GM18526 (cell line): ENCODE measurements around the gene FOXA3.

Experiments
- POLR2A ChIP-seq: IDR thresholded peaks from 3 replicates; pipeline ENCODE4 v1.6.1; 2011; ENCODE audit not compliant: insufficient read length; ENCODE audit errors: extremely low read depth

Gene FOXA3

GRCh38 chr19:45825263-45825605 lies 38.9 kb upstream of the FOXA3 start:
- no peak for TF ChIP-seq POLR2A

GRCh38 chr19:45825917-45826893 lies 37.9 kb upstream of the FOXA3 start:
- no peak for TF ChIP-seq POLR2A

GRCh38 chr19:45826934-45827333 lies 37.2 kb upstream of the FOXA3 start:
- TF ChIP-seq POLR2A: no peak

DNA sequence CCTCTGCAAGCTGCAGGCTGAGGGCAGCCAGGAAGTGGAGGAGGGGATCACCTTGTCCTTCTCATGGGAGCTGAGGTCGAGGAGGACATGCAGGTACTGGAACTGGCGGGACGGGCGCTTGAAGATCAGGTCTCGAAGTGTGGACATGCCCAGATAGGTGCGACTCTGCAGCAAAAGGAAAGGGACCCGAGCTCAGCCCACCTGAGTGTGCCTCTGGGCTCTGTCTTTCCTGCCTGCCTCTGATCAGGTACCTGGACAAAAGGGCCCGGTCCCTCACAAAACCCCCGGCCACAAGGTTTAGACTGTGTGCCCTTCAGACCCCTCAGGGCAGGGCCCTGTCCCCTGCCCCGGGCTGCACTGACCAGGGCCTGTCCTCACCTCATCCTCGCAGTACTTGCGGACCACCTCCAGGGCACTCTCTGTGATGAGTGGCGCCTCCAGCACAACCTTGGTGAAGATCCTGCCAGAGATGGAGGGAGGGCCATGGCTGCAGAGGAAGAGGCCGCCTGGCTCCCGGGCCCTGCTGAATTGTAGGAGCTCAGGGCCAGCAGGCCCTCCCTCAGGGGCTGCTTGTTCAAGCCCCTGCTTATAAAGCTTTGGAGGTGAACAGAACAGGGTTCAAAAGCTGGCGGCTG lies 36.5 kb upstream of the FOXA3 start:
- TF ChIP-seq POLR2A: no peak

GRCh38 chr19:45828523-45828922 lies 35.6 kb upstream of the FOXA3 start:
- no peak for TF ChIP-seq POLR2A

GRCh38 chr19:45828945-45829344 lies 35.2 kb upstream of the FOXA3 start:
- no peak for TF ChIP-seq POLR2A

- no peak for TF ChIP-seq POLR2A
Measured at GRCh38 chr19:45834970-45835369, 29.2 kb upstream of the FOXA3 start.

- no peak for TF ChIP-seq POLR2A
Measured at GRCh38 chr19:45842198-45842597, 21.9 kb upstream of the FOXA3 start.

DNA sequence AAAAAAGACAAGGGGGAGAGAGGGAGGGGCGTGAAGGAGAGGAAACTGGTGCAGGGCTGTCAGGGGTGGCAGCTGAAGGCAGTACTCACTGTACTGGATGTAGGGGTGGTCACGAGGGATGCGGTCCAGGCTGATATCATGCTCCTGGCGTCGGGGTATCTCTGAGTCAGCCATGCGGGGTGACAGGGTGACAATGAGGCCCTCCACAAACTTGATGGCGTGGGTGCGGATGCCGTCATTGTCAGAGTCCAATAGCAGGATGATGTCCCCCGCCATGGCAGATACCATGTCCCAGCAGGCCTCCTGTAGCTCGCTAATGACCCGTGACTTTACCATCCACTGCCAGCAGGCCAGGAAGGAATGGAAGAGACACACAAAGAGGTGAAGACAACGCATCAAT lies 16.5 kb upstream of the FOXA3 start:
- TF ChIP-seq POLR2A: no peak

DNA sequence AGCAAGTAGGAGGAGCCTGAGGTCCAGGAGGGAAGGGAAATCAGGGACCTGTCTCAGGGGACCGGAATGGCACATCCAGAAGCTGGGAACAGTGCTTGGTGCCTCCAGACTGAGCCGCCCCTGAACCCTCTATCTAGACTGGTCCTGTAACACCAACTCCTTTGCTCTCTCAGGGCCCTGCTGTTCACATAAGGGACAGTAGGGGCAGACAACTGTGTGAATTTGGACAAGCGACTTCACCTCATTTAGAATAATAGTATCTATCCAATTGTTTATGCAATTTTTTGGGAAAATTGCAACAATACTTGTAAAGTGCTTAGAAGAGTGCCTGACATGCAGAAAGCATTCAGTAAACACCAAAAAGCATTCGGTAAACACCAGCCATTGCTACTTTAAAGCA lies 15.2 kb upstream of the FOXA3 start:
- no peak for TF ChIP-seq POLR2A

- TF ChIP-seq POLR2A: no peak
Measured at GRCh38 chr19:45852145-45852750, 11.9 kb upstream of the FOXA3 start.

GRCh38 chr19:45852983-45853382 lies 11.1 kb upstream of the FOXA3 start:
- TF ChIP-seq POLR2A: no peak

DNA sequence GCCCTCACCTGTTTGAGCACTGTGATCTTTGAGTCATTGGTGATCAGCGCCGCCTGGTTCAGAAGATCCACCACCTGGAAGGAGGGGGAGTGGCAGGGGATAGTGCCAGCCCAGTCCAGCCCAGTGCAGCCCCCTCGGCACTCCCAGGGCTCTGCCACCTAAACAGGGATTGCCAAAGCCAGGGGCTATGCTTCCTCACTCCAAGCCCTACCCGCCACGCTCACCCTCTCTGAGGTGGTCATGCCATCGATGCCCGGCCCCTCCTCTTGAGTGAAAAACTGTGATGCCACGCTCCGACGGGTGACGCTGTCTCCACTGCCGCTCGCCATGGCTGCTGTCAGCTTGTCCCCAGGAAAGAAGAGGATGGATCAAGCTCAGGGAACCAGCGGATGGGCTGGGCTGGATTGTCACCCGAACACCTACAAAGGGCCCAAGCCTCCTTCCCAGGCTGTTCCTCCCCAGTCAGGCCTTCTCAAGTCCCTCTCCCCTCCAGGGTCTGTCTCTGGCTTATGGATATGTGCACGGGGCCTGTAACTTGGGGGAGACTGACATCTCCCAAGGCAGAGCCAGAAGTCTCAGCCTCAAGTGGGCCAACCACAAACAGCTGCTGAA lies 9.9 kb upstream of the FOXA3 start:
- TF ChIP-seq POLR2A: no peak

GRCh38 chr19:45860359-45861259 lies 3.5 kb upstream of the FOXA3 start:
- TF ChIP-seq POLR2A: no peak

GRCh38 chr19:45862271-45862563 lies 1.9 kb upstream of the FOXA3 start:
- TF ChIP-seq POLR2A: no peak
